ENCODE data around the gene EXOC4. TPM values are rescaled to one million over a fixed set of nuclear protein-coding genes. Genes with fewer than 3 reads are reported as not detected.

Gene EXOC4
- total and polyA plus RNA-seq, 9 donors: 26.8 to 80.5 (median 70.7) TPM

DNA sequence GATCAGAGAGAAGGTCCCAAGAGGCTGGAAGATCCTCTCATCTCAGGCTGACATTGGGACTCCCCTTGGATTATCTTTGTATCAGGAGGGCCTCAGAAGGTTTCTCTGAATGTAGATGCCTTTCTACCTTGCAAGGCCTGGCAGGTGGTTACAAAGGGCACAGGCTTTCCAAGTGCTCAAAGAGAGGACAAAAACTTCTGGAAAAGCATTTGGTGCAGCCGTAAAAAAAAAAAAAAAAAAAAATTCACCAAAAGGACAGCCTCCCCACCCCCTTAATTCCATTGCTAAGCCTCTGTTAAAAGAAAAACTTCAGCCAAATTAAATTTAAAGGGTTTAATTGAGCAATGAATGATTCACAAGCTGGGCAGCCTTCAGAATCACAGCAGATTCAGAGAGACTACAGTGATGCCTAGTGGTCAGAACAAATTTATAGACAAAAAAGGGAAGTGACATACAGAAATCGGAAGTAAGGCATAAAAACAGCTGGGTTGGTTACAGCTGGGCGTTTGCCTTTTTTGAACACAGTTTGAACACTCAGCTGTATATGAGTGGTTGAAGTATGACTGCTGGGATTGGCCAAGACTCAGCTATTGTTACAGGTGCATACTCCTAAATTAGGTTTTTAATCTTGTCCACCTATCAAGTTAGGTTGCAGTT lies 831.7 kb downstream of the EXOC4 start:
- TF ChIP-seq EP300 (IDR thresholded peaks at IDR 0.05): no peak
- no peak for TF ChIP-seq POLR2A (IDR thresholded peaks at IDR 0.05)
- TF ChIP-seq, protein P1, sequence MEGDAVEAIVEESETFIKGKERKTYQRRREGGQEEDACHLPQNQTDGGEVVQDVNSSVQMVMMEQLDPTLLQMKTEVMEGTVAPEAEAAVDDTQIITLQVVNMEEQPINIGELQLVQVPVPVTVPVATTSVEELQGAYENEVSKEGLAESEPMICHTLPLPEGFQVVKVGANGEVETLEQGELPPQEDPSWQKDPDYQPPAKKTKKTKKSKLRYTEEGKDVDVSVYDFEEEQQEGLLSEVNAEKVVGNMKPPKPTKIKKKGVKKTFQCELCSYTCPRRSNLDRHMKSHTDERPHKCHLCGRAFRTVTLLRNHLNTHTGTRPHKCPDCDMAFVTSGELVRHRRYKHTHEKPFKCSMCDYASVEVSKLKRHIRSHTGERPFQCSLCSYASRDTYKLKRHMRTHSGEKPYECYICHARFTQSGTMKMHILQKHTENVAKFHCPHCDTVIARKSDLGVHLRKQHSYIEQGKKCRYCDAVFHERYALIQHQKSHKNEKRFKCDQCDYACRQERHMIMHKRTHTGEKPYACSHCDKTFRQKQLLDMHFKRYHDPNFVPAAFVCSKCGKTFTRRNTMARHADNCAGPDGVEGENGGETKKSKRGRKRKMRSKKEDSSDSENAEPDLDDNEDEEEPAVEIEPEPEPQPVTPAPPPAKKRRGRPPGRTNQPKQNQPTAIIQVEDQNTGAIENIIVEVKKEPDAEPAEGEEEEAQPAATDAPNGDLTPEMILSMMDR (IDR thresholded peaks at IDR 0.05): no peak
- Histone ChIP-seq H3K4me3 (no peak overlapping the region), H3K4me1 (ENCODE audit: insufficient read depth) (no peaks in the 10 kb centered on the region), H3K36me3 (no peaks in the 10 kb centered on the region), H3K27ac (no peak overlapping the region), H3K27me3 (no peaks in the 10 kb centered on the region), H3K9me3 (no peaks in the 10 kb centered on the region)
- 80 to 89% (median 82%) methylated on average over 3 of the region's 3 CpGs for WGBS, 3 donors
- intact Hi-C loops (cut with DNase I): no loop called here
- DNase-seq: no peak

DNA sequence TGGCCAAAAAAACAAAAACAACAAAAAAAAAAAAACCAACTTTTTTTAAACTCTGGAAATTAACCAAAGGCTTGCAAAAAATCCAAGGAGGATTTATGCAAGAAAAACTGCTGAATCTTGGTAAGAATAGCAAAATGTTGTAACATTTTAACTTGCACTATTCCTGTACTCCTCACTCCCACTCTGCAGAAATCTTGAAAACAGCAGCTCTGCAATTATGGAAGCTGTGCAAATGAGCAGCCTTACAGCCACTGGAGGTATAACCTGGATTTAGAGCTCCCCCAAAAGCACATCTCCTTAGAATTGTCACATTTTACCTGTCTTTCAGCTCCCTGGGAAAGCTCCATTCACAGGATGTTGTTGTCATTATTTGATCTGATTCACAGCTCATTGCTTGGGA lies 832.4 kb downstream of the EXOC4 start:
- no peaks in the 10 kb centered on the region for H3K27me3 ChIP-seq
- H3K36me3 ChIP-seq: no peaks in the 10 kb centered on the region
- TF ChIP-seq, protein P1 (IDR thresholded peaks at IDR 0.05): no peak
- TF ChIP-seq POLR2A (IDR thresholded peaks at IDR 0.05) (no peak), EP300 (IDR thresholded peaks at IDR 0.05) (no peak)

DNA sequence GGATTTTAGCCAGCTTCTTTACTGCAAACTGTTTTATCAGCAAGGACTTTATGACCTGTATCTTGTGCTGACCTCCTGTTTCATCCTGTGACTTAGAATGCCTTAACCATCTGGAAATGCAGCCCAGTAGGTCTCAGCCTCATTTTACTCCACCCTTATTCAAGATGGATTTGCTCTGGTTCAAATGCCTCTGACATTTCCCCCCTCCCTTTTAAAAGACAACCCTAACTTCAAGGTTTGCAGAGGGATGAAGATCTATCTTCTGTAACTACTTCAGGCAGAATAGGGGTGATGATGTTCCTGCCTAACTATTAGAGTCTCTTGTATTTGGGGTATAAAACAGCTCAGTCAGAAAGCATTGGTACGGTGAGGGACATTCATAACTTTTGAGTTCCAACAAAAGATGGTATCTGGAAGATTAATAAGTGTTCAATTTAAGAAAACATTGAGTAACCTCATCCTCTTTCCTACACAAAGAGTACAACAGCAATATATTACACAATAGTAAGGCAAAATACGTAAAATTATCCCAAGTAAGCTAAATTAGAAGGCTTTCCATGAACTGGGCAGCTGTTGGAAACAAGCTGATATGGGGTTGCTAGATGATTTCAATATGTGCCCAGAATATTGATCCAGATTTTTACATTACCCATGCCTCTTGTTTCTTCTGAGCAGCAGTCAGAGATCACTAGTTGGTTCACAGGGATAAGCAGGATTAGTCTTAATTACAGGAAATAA lies 834.3 kb downstream of the EXOC4 start:
- H3K27me3 ChIP-seq: no peaks in the 10 kb centered on the region
- H3K27ac ChIP-seq: no peak overlapping the region
- no peak for DNase-seq
- H3K9me3 ChIP-seq: no peaks in the 10 kb centered on the region
- H3K4me3 ChIP-seq: no peak overlapping the region
- intact Hi-C loops (cut with DNase I): no loop called here
- TF ChIP-seq POLR2A (IDR thresholded peaks at IDR 0.05) (no peak), EP300 (IDR thresholded peaks at IDR 0.05) (no peak)
- H3K4me1 ChIP-seq (ENCODE audit: insufficient read depth): no peaks in the 10 kb centered on the region
- H3K36me3 ChIP-seq: no peaks in the 10 kb centered on the region
- 94 to 95% (median 94%) methylated on average over 2 of the region's 2 CpGs for WGBS, 3 donors

More for the DNA sequence above, 832.4 kb downstream of the EXOC4 start:
- intact Hi-C loops (cut with DNase I): no loop called here
- Histone ChIP-seq H3K27ac (no peak overlapping the region), H3K4me3 (no peak overlapping the region), H3K4me1 (ENCODE audit: insufficient read depth) (no peaks in the 10 kb centered on the region), H3K9me3 (no peaks in the 10 kb centered on the region)
- no peak for DNase-seq

DNA sequence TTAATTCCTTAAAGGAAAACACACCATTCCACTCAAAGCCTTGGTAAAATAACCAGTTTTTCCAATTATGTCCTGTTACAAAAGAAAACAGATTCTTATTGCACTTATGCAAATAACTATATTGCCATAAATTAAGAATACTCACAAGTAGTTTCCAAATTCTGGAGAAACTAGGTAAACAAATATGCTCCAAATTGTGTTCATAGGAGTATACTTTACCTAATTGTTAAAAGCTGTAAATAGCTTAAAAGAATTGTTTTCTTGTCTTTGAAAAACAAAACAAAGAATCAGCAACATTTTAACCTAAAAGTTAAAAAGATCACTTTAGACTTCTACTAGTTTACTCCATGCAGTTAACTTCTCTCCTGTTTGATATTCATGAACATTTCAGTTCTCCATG lies 835.3 kb downstream of the EXOC4 start:
- H3K9me3 ChIP-seq: no peaks in the 10 kb centered on the region
- no peaks in the 10 kb centered on the region for H3K36me3 ChIP-seq
- H3K4me3 ChIP-seq: no peak overlapping the region
- no peaks in the 10 kb centered on the region for H3K27me3 ChIP-seq
- no peak overlapping the region for H3K27ac ChIP-seq
- intact Hi-C loops (cut with DNase I): no loop called here
- H3K4me1 ChIP-seq (ENCODE audit: insufficient read depth): no peaks in the 10 kb centered on the region
- no peak for TF ChIP-seq EP300 (IDR thresholded peaks at IDR 0.05)
- no peak for TF ChIP-seq POLR2A (IDR thresholded peaks at IDR 0.05)
- TF ChIP-seq, protein P1 (IDR thresholded peaks at IDR 0.05): no peak
- DNase-seq: no peak

DNA sequence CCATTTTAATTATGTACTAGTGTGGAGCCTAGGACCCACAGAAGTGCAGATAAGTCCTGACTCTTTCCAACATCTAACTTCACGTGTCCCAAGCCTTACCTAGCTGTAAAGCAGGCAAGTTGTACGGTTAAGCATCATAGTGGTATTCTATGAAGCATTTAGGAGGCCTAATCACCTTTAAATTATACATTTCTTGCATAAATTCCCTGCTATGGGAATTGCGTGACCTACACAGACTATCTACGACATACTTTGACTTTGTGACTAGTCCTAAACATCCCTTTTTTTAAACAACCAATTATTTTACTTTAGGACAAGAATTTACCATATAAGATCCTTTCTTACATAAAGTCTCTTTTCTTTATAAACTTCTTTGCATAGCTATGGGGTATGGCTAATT lies 836.6 kb downstream of the EXOC4 start:
- Histone ChIP-seq H3K27me3 (no peaks in the 10 kb centered on the region), H3K36me3 (no peaks in the 10 kb centered on the region), H3K4me3 (no peak overlapping the region), H3K9me3 (no peaks in the 10 kb centered on the region), H3K4me1 (ENCODE audit: insufficient read depth) (no peaks in the 10 kb centered on the region), H3K27ac (no peak overlapping the region)
- TF ChIP-seq EP300 (IDR thresholded peaks at IDR 0.05) (no peak), POLR2A (IDR thresholded peaks at IDR 0.05) (no peak)
- TF ChIP-seq, protein P1 (IDR thresholded peaks at IDR 0.05): no peak
- no peak for DNase-seq
- WGBS, 3 donors: 80 to 84% (median 82%) methylated on average over 4 of the region's 4 CpGs
- intact Hi-C loops (cut with DNase I): no loop called here

Data from ovary (tissue), 9 donors.